GM23338 (cell line): ENCODE data around the gene BCR. TPM values are rescaled to one million over a fixed set of nuclear protein-coding genes. Genes with fewer than 3 reads are reported as not detected.

Experiments
- ATAC-seq: fragments of 200-7000 bp; cut with Tn5 transposase; 3 replicates; pipeline ENCODE4 v1.9.1; 2020
- DNase-seq: peaks from one replicate; pipeline ENCODE4 v3.0.0-alpha.2; 2015; ENCODE audit warnings: low spot score
- H2AFZ ChIP-seq: fragments of 200-600 bp; sonication (generic); 2 replicates; pipeline ENCODE4 v1.8.0; 2016; ENCODE audit warnings: antibody characterized with exemption, mild to moderate bottlenecking, moderate library complexity
- H3F3A ChIP-seq: fragments of 200-600 bp; sonication (generic); replicated peaks from 2 replicates; pipeline ENCODE4 v1.8.0; 2017; ENCODE audit warnings: antibody characterized with exemption, mixed run types, low read depth
- H3K27ac ChIP-seq: fragments of 200-600 bp; sonication (generic); 2 replicates; pipeline ENCODE4 v1.6.1; 2016; ENCODE audit warnings: low read depth
- H3K27me3 ChIP-seq: fragments of 200-600 bp; sonication (generic); 2 replicates; pipeline ENCODE4 v1.8.0; 2016; ENCODE audit warnings: mild to moderate bottlenecking, mixed run types, moderate library complexity; ENCODE audit not compliant: insufficient read depth
- H3K36me3 ChIP-seq: fragments of 200-600 bp; sonication (generic); 2 replicates; pipeline ENCODE4 v1.8.0; 2016; ENCODE audit warnings: mild to moderate bottlenecking; ENCODE audit not compliant: insufficient read depth
- H3K4me1 ChIP-seq: fragments of 200-600 bp; sonication (generic); 2 replicates; pipeline ENCODE4 v1.8.0; 2016; ENCODE audit warnings: mild to moderate bottlenecking, moderate library complexity; ENCODE audit not compliant: insufficient read depth
- H3K4me2 ChIP-seq: fragments of 200-600 bp; sonication (generic); 2 replicates; pipeline ENCODE4 v1.7.1; 2017; ENCODE audit warnings: mixed run types
- H3K4me3 ChIP-seq: fragments of 200-600 bp; sonication (generic); 2 replicates; pipeline ENCODE4 v1.6.1; 2016; ENCODE audit warnings: mixed run types
- H3K79me2 ChIP-seq: fragments of 200-600 bp; sonication (generic); replicated peaks from 2 replicates; pipeline ENCODE4 v1.8.0; 2017; ENCODE audit warnings: mild to moderate bottlenecking; ENCODE audit not compliant: insufficient read depth
- H3K9me2 ChIP-seq: fragments of 200-600 bp; sonication (generic); 2 replicates; pipeline ENCODE4 v1.8.0; 2017; ENCODE audit not compliant: insufficient read depth
- H4K20me1 ChIP-seq: fragments of 200-600 bp; sonication (generic); replicated peaks from 2 replicates; pipeline ENCODE4 v1.8.0; 2017; ENCODE audit warnings: mild to moderate bottlenecking; ENCODE audit not compliant: insufficient read depth
- H3K27ac Mint-ChIP-seq: 2 replicates; pipeline ENCODE4 v1.8.0; 2020; ENCODE audit warnings: inconsistent platforms, mild to moderate bottlenecking, moderate library complexity, mixed read lengths
- H3K27me3 Mint-ChIP-seq: 3 replicates; pipeline ENCODE4 v1.8.0; 2022; ENCODE audit warnings: low read depth, mild to moderate bottlenecking, moderate library complexity, mixed read lengths, inconsistent platforms; ENCODE audit not compliant: insufficient read depth, poor library complexity
- H3K36me3 Mint-ChIP-seq: 3 replicates; pipeline ENCODE4 v1.8.0; 2021; ENCODE audit warnings: low read depth, mild to moderate bottlenecking, inconsistent platforms, moderate library complexity, mixed read lengths
- H3K4me1 Mint-ChIP-seq: 3 replicates; pipeline ENCODE4 v1.8.0; 2020; ENCODE audit warnings: mild to moderate bottlenecking, inconsistent platforms, mixed read lengths
- H3K4me3 Mint-ChIP-seq: 3 replicates; pipeline ENCODE4 v1.8.0; 2021; ENCODE audit warnings: moderate library complexity, mild to moderate bottlenecking, inconsistent platforms, mixed read lengths
- H3K9me3 Mint-ChIP-seq: 3 replicates; pipeline ENCODE4 v1.8.0; 2020; ENCODE audit warnings: moderate library complexity, mild to moderate bottlenecking, inconsistent platforms, mixed read lengths
- CTCF ChIP-seq, 2 experiments: fragments of 200-600 bp in 1 of 2; sonication (generic) in 1 of 2; conservative IDR thresholded peaks; 2 replicates each; pipeline versions ENCODE4 v1.5.1 to v1.6.1; 2016 to 2017; ENCODE audit warnings: antibody characterized with exemption in 2 of 2, low read depth in 2 of 2, mild to moderate bottlenecking in 2 of 2, moderate library complexity in 1 of 2
- STAT1 ChIP-seq: IDR thresholded peaks from one replicate; pipeline ENCODE4 v1.6.1; 2016; ENCODE audit warnings: antibody characterized with exemption; ENCODE audit not compliant: unreplicated experiment
- ZNF114 ChIP-seq: fragments of 250-450 bp; sonication (Bioruptor Pico); IDR thresholded peaks from 2 replicates; pipeline ENCODE4 v1.5.0; 2020; ENCODE audit warnings: mild to moderate bottlenecking, moderate library complexity
- ZNF331 ChIP-seq: fragments of 250-450 bp; sonication (Bioruptor Pico); IDR thresholded peaks from 2 replicates; pipeline ENCODE4 v1.5.0; 2020; ENCODE audit warnings: low read depth, mild to moderate bottlenecking, moderate library complexity
- ZNF462 ChIP-seq: fragments of 250-450 bp; sonication (Bioruptor Pico); IDR thresholded peaks from 2 replicates; pipeline ENCODE4 v1.5.0; 2020; ENCODE audit warnings: mild to moderate bottlenecking, moderate library complexity
- polyA plus RNA-seq: library from polyadenylated mRNA; unstranded; fragments of >200 nt; fragmentation: Nextera tagmentation; extraction: Ambion mirVana; gene quantifications from 2 replicates; pipeline ENCODE4 v1.2.1, GENCODE V29; 2016
- total RNA-seq: library from RNA; depleted of rRNA; stranded (reverse); fragments of >200 nt; shearing (Covaris generic); gene quantifications from 2 replicates; pipeline ENCODE4 v1.2.3, GENCODE V29; 2014

Gene BCR
- total and polyA plus RNA-seq, 2 experiments from 2014 or later = 17.7 to 121 TPM

GRCh38 chr22:23221351-23221804, 41.1 kb downstream of the BCR start:
- Histone ChIP-seq H2AFZ (no peak overlapping the region), H3K27ac (no peak overlapping the region), H3K27me3 (no peaks in the 10 kb centered on the region), H4K20me1 (peaks cover 63% of the 10 kb centered on the region), H3K4me3 (no peak overlapping the region), H3K9me2 (no peaks in the 10 kb centered on the region), H3K4me2 (no peak overlapping the region; the same call in 1 of the 2 replicates), H3K79me2 (peaks cover 100% of the 10 kb centered on the region), H3K36me3 (no peaks in the 10 kb centered on the region), H3K4me1 (peaks cover 93% of the 10 kb centered on the region), H3F3A (no peaks in the 10 kb centered on the region)
- H3K36me3 Mint-ChIP-seq = no peaks in the 10 kb centered on the region
- peaks cover 94% of the 10 kb centered on the region for H3K4me1 Mint-ChIP-seq
- H3K9me3 Mint-ChIP-seq = no peaks in the 10 kb centered on the region
- no peak overlapping the region for H3K27ac Mint-ChIP-seq
- no peak for DNase-seq
- ATAC-seq = no peak
- peaks cover 21% of the 10 kb centered on the region for H3K27me3 Mint-ChIP-seq
- no peak overlapping the region for H3K4me3 Mint-ChIP-seq
- no peak for TF ChIP-seq ZNF331
- no peak for TF ChIP-seq ZNF114 (CRISPR knock-in tag)
- no peak for TF ChIP-seq CTCF (conservative IDR thresholded peaks at IDR 0.05; ENCODE audit: low read depth in 2 of 2)
- TF ChIP-seq STAT1 = no peak
- no peak for TF ChIP-seq ZNF462 (CRISPR knock-in tag)
